Glutamatergic neuron (in vitro differentiated cells): ENCODE results near the gene RAPGEF3. TPM values are rescaled to one million over a fixed set of nuclear protein-coding genes. Genes with fewer than 3 reads are reported as not detected.
A peak's percentile ranks its signal among the peaks of the same experiment; 100 is the strongest.

Experiments used
- DNase-seq: peaks from one replicate; pipeline ENCODE4 v3.0.0; 2022
- H3K27ac Mint-ChIP-seq: one replicate; pipeline ENCODE4 v1.8.0; 2020; ENCODE audit warnings: mild to moderate bottlenecking, mixed read lengths, inconsistent platforms; ENCODE audit not compliant: unreplicated experiment
- H3K27me3 Mint-ChIP-seq: one replicate; pipeline ENCODE4 v1.8.0; 2020; ENCODE audit warnings: mild to moderate bottlenecking, moderate library complexity, mixed read lengths, inconsistent platforms; ENCODE audit not compliant: unreplicated experiment
- H3K36me3 Mint-ChIP-seq: one replicate; pipeline ENCODE4 v1.8.0; 2020; ENCODE audit warnings: mild to moderate bottlenecking, mixed read lengths, inconsistent platforms; ENCODE audit not compliant: unreplicated experiment
- H3K4me1 Mint-ChIP-seq: one replicate; pipeline ENCODE4 v1.8.0; 2020; ENCODE audit warnings: mild to moderate bottlenecking, low read depth, mixed read lengths, inconsistent platforms; ENCODE audit not compliant: unreplicated experiment
- H3K4me3 Mint-ChIP-seq: one replicate; pipeline ENCODE4 v1.8.0; 2020; ENCODE audit warnings: mild to moderate bottlenecking, mixed read lengths, inconsistent platforms; ENCODE audit not compliant: unreplicated experiment
- H3K9me3 Mint-ChIP-seq: one replicate; pipeline ENCODE4 v1.8.0; 2020; ENCODE audit warnings: mild to moderate bottlenecking, moderate library complexity, mixed read lengths, inconsistent platforms; ENCODE audit not compliant: unreplicated experiment
- CTCF ChIP-seq: fragments of 200-600 bp; sonication (generic); IDR thresholded peaks from one replicate; pipeline ENCODE4 v1.5.0; 2021; ENCODE audit not compliant: partially characterized antibody, unreplicated experiment
- total RNA-seq: library from RNA; stranded (reverse); fragmentation: NEBNext Ultra II Directional; extraction: Animal tissue kit (Norgen Biotek cat#: 25700); gene quantifications from one replicate; pipeline ENCODE4 v1.2.1, GENCODE V29; 2021; ENCODE audit not compliant: unreplicated experiment

The RAPGEF3 gene
- total RNA-seq, 1 donor from 2014 or later, result 0.81 TPM

GRCh38 chr12:47783024-47783755, 24.5 kb upstream of the RAPGEF3 start:
- Mint-ChIP-seq H3K27me3 (peaks cover 2% of the 10 kb centered on the region), H3K4me1 (peaks cover 8% of the 10 kb centered on the region), H3K4me3 (no peak overlapping the region), H3K36me3 (no peaks in the 10 kb centered on the region), H3K9me3 (peaks cover 8% of the 10 kb centered on the region), H3K27ac (no peak overlapping the region)
- no peak for TF ChIP-seq CTCF
- no peak for DNase-seq

- Mint-ChIP-seq H3K27ac (peak overlapping the region; percentile 71), H3K4me1 (peaks cover 12% of the 10 kb centered on the region), H3K9me3 (peaks cover 8% of the 10 kb centered on the region), H3K36me3 (no peaks in the 10 kb centered on the region), H3K4me3 (no peak overlapping the region), H3K27me3 (peaks cover 2% of the 10 kb centered on the region)
- TF ChIP-seq CTCF, result no peak
- DNase-seq, result no peak
Observed at GRCh38 chr12:47782372-47782770, 23.7 kb upstream of the RAPGEF3 start.

GRCh38 chr12:47781479-47782371, 23.0 kb upstream of the RAPGEF3 start:
- H3K27me3 Mint-ChIP-seq, result peaks cover 2% of the 10 kb centered on the region
- no peak overlapping the region for H3K4me3 Mint-ChIP-seq
- no peak for TF ChIP-seq CTCF
- peaks cover 12% of the 10 kb centered on the region for H3K4me1 Mint-ChIP-seq
- no peaks in the 10 kb centered on the region for H3K36me3 Mint-ChIP-seq
- H3K27ac Mint-ChIP-seq, result no peak overlapping the region
- peaks cover 8% of the 10 kb centered on the region for H3K9me3 Mint-ChIP-seq
- no peak for DNase-seq

GRCh38 chr12:47779943-47780504, 21.3 kb upstream of the RAPGEF3 start:
- no peak overlapping the region for H3K4me3 Mint-ChIP-seq
- H3K36me3 Mint-ChIP-seq, result no peaks in the 10 kb centered on the region
- peaks cover 2% of the 10 kb centered on the region for H3K27me3 Mint-ChIP-seq
- H3K4me1 Mint-ChIP-seq, result peaks cover 12% of the 10 kb centered on the region
- DNase-seq, result no peak
- H3K9me3 Mint-ChIP-seq, result peaks cover 8% of the 10 kb centered on the region
- no peak overlapping the region for H3K27ac Mint-ChIP-seq
- TF ChIP-seq CTCF, result no peak
